Thyroid gland (tissue), 4 donors: Measurements from ENCODE around the gene PNP.

ENCODE experiments used
- POLR2A ChIP-seq, 2 donors: fragments of 450-650 bp; IDR thresholded peaks; one replicate each; pipeline ENCODE4 v1.6.1; 2017; ENCODE audit warnings: antibody characterized with exemption in 2 of 2, mild to moderate bottlenecking in 2 of 2, moderate library complexity in 1 of 2
- TF ChIP-seq, protein P1 (sequence below), 6 experiments: fragments of 200-600 bp in 3 of 6; fragments of 450-650 bp in 3 of 6; sonication (generic) in 3 of 6; IDR thresholded peaks; one replicate each; pipeline ENCODE4 v1.5.1; 2016 to 2019; ENCODE audit warnings: antibody characterized with exemption in 6 of 6, mild to moderate bottlenecking in 2 of 6, inconsistent platforms in 1 of 6, moderate library complexity in 1 of 6

DNA sequence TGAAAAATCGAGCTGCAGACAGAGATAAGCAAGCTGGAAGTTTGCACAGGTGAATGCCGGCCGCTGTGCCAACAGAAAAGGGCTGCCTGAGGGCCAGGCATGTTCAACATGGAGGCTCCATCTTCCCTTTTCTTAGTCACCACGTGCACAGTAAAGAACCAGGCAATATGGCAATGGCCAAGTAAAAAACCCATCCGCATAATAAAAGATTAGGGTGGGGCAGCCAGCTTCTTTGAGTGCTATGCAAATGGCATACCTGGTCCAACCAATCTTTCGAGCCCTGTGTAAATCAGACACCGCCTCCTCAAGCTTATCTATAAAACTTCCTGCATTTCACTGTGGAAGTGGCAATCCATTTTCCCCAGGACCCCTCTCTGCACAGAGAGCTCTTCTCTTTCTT is 16.7 kb downstream of the PNP start:
- TF ChIP-seq, protein P1, sequence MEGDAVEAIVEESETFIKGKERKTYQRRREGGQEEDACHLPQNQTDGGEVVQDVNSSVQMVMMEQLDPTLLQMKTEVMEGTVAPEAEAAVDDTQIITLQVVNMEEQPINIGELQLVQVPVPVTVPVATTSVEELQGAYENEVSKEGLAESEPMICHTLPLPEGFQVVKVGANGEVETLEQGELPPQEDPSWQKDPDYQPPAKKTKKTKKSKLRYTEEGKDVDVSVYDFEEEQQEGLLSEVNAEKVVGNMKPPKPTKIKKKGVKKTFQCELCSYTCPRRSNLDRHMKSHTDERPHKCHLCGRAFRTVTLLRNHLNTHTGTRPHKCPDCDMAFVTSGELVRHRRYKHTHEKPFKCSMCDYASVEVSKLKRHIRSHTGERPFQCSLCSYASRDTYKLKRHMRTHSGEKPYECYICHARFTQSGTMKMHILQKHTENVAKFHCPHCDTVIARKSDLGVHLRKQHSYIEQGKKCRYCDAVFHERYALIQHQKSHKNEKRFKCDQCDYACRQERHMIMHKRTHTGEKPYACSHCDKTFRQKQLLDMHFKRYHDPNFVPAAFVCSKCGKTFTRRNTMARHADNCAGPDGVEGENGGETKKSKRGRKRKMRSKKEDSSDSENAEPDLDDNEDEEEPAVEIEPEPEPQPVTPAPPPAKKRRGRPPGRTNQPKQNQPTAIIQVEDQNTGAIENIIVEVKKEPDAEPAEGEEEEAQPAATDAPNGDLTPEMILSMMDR (IDR thresholded peaks at IDR 0.05), result no peak
- TF ChIP-seq POLR2A (IDR thresholded peaks at IDR 0.05), result no peak
